HG03108 (cell line): Measurements from ENCODE around the gene PDPK1.
"Not testable (repeated sequence)": the region's sequence is repeated elsewhere in the genome, so short reads cannot be mapped to it uniquely, and the experiment has no call there.

ENCODE experiments used
- ATAC-seq: cut with Tn5 transposase; IDR thresholded peaks from one replicate; pipeline ENCODE4 v1.9.1; 2021; ENCODE audit warnings: moderate library complexity; ENCODE audit not compliant: unreplicated experiment

Gene PDPK1

GRCh38 chr16:2609827-2610470 is 72.1 kb downstream of the PDPK1 start:
- no peak for ATAC-seq

GRCh38 chr16:2610781-2611498 is 73.1 kb downstream of the PDPK1 start:
- no peak for ATAC-seq

- ATAC-seq, result no peak
Observed at GRCh38 chr16:2611499-2611862, 73.7 kb downstream of the PDPK1 start.

GRCh38 chr16:2611877-2612276 is 74.1 kb downstream of the PDPK1 start:
- ATAC-seq, result not testable (repeated sequence)

GRCh38 chr16:2613251-2613650 is 75.4 kb downstream of the PDPK1 start:
- ATAC-seq, result not testable (repeated sequence)

GRCh38 chr16:2614761-2615191 is 77.0 kb downstream of the PDPK1 start:
- ATAC-seq, result no peak

GRCh38 chr16:2618964-2619363 is 81.1 kb downstream of the PDPK1 start:
- ATAC-seq, result not testable (repeated sequence)

GRCh38 chr16:2619628-2620027 is 81.8 kb downstream of the PDPK1 start:
- not testable (repeated sequence) for ATAC-seq

- ATAC-seq, result not testable (repeated sequence)
Observed at GRCh38 chr16:2620870-2621269, 83.0 kb downstream of the PDPK1 start.

GRCh38 chr16:2621395-2621794 is 83.6 kb downstream of the PDPK1 start:
- not testable (repeated sequence) for ATAC-seq

GRCh38 chr16:2627075-2627474 is 89.3 kb downstream of the PDPK1 start:
- ATAC-seq, result not testable (repeated sequence)

GRCh38 chr16:2631203-2631602 is 93.4 kb downstream of the PDPK1 start:
- not testable (repeated sequence) for ATAC-seq

GRCh38 chr16:2632291-2632690 is 94.5 kb downstream of the PDPK1 start:
- ATAC-seq, result not testable (repeated sequence)

- ATAC-seq, result peak; percentile 41
Observed at GRCh38 chr16:2639071-2639721, 101.4 kb downstream of the PDPK1 start.

- peak; percentile 34 for ATAC-seq
Observed at GRCh38 chr16:2639722-2640072, 101.9 kb downstream of the PDPK1 start.

- not testable (repeated sequence) for ATAC-seq
Observed at GRCh38 chr16:2642561-2642960, 104.7 kb downstream of the PDPK1 start.

- ATAC-seq, result not testable (repeated sequence)
Observed at GRCh38 chr16:2644754-2645453, 107.1 kb downstream of the PDPK1 start.

- not testable (repeated sequence) for ATAC-seq
Observed at GRCh38 chr16:2651268-2651871, 113.5 kb downstream of the PDPK1 start.
